Lower lobe of right lung (tissue), 2 donors: ENCODE results near the gene TPRN. TPM values are rescaled to one million over a fixed set of nuclear protein-coding genes. Genes with fewer than 3 reads are reported as not detected.

Source experiments
- ATAC-seq, 2 donors: fragments of 200-7000 bp; cut with Tn5 transposase; one replicate each; pipeline ENCODE4 v1.9.1; 2020 to 2022; ENCODE audit warnings: mild to moderate bottlenecking in 2 of 2, moderate library complexity in 2 of 2
- DNase-seq: peaks from one replicate; pipeline ENCODE4 v3.0.0-alpha.2; 2020
- H3K27ac ChIP-seq: fragments of 200-600 bp; one replicate; pipeline ENCODE4 v1.8.0; 2022
- H3K27me3 ChIP-seq: fragments of 200-600 bp; one replicate; pipeline ENCODE4 v1.8.0; 2022; ENCODE audit warnings: low read depth
- H3K36me3 ChIP-seq: fragments of 200-600 bp; one replicate; pipeline ENCODE4 v1.8.0; 2022; ENCODE audit warnings: mild to moderate bottlenecking
- H3K4me1 ChIP-seq: fragments of 200-600 bp; one replicate; pipeline ENCODE4 v1.8.0; 2022
- H3K4me3 ChIP-seq: fragments of 200-600 bp; one replicate; pipeline ENCODE4 v1.8.0; 2022; ENCODE audit warnings: mild to moderate bottlenecking
- H3K9me3 ChIP-seq: fragments of 200-600 bp; one replicate; pipeline ENCODE4 v1.8.0; 2022
- CTCF ChIP-seq: fragments of 200-600 bp; IDR thresholded peaks from one replicate; pipeline ENCODE4 v1.8.0; 2022; ENCODE audit warnings: antibody characterized with exemption, mild to moderate bottlenecking
- intact Hi-C: fragments of 100-400 bp; cut with DNase I; formaldehyde crosslinking; loops from one replicate; pipeline ENCODE4 v1.11.0; 2022
- total RNA-seq: library from RNA; stranded (reverse); fragmentation: NEBNext Ultra II Directional; extraction: Animal tissue kit (Norgen Biotek cat#: 25700); gene quantifications from one replicate; pipeline ENCODE4 v1.2.1, GENCODE V29; 2021
- donor health status: DM: no; HTN: yes; CAD: no; lungs with severe emphysema.

TPRN gene
- total RNA-seq, 1 donor from 2014 or later = 17.8 TPM

DNA sequence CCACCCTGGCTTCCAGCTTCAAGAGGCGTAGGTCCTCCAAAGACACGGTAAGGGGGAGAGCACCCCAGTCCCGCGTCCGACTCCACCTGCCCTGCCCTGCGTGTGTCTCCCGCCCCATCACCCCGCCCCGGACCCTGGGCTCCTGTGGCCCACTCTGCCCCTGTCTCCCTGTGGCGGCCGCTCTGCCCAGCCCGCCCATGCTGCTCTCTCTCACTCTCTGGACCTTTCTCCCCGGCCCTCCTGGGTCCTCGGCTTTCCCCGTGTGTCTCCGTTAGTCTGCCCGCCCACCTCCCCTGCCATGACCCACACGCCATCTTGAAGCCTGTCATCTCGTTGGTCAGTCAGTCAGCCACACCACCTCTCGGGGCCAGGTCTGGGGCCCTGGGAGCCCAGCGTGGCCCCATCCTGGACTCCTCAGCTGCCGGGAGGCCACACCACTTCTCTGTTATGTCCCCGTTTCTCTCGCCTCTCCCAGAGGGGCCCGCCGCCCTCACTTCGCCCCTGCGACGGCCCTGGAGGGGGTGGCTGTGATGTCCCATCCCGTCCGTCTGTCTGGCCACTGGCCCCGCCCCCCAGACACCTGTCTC is 35.2 kb downstream of the TPRN start:
- intact Hi-C loops = no loop called here
- DNase-seq = no peak
- no peak for TF ChIP-seq CTCF
- H3K4me1 ChIP-seq = peaks cover 43% of the 10 kb centered on the region
- peaks cover 99% of the 10 kb centered on the region for H3K27me3 ChIP-seq
- H3K27ac ChIP-seq = no peak overlapping the region
- H3K9me3 ChIP-seq = no peaks in the 10 kb centered on the region
- H3K36me3 ChIP-seq = no peaks in the 10 kb centered on the region
- ATAC-seq = no peak
- no peak overlapping the region for H3K4me3 ChIP-seq

- no peak for TF ChIP-seq CTCF
- no peak for ATAC-seq
- Histone ChIP-seq H3K4me3 (no peak overlapping the region), H3K27me3 (peaks cover 99% of the 10 kb centered on the region), H3K36me3 (no peaks in the 10 kb centered on the region), H3K9me3 (no peaks in the 10 kb centered on the region), H3K27ac (no peak overlapping the region), H3K4me1 (peaks cover 38% of the 10 kb centered on the region)
- no peak for DNase-seq
- intact Hi-C loops = no loop called here
Observed at GRCh38 chr9:137164370-137165249, 35.9 kb downstream of the TPRN start.

DNA sequence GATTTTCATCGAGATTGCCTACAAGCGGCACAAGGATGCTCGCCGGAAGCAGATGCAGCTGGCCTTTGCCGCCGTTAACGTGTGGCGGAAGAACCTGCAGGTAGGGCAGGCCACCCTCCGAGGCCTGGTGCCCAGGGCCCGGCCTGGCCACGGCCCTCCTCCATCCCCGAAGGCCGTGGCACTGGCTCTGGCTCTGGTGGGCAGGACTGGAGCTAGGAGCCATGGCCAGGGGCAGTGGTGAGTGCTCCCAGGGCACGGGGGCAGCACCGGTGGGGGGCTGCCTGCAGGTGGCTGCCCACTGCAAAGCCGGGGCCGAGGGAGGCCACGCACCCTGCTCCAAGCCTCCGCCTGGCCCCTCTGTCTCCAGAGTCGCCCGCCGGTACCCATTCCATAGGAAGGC is 36.7 kb downstream of the TPRN start:
- Histone ChIP-seq H3K4me3 (no peak overlapping the region), H3K27me3 (peaks cover 99% of the 10 kb centered on the region), H3K9me3 (no peaks in the 10 kb centered on the region), H3K4me1 (peaks cover 30% of the 10 kb centered on the region), H3K36me3 (no peaks in the 10 kb centered on the region), H3K27ac (no peak overlapping the region)
- DNase-seq = no peak
- intact Hi-C loops = no loop called here
- no peak for TF ChIP-seq CTCF
- no peak for ATAC-seq

- no peak for TF ChIP-seq CTCF
- peak; percentile 11 to 41 for ATAC-seq
- intact Hi-C loops = no loop called here
Observed at GRCh38 chr9:137163365-137163715, 37.2 kb downstream of the TPRN start.

GRCh38 chr9:137162505-137163364 is 37.8 kb downstream of the TPRN start:
- ATAC-seq (peak; percentile 34 to 76), DNase-seq (no peak)
- no peaks in the 10 kb centered on the region for H3K9me3 ChIP-seq
- peak; percentile 14 for TF ChIP-seq CTCF
- H3K27ac ChIP-seq = no peak overlapping the region
- peaks cover 22% of the 10 kb centered on the region for H3K4me1 ChIP-seq
- H3K4me3 ChIP-seq = peak overlapping the region; percentile 43
- intact Hi-C loops = no loop called here
- H3K27me3 ChIP-seq = peaks cover 99% of the 10 kb centered on the region
- no peaks in the 10 kb centered on the region for H3K36me3 ChIP-seq

More at GRCh38 chr9:137163365-137163715, 37.2 kb downstream of the TPRN start:
- DNase-seq = no peak
- Histone ChIP-seq H3K4me1 (peaks cover 28% of the 10 kb centered on the region), H3K27ac (no peak overlapping the region), H3K9me3 (no peaks in the 10 kb centered on the region), H3K27me3 (peaks cover 99% of the 10 kb centered on the region), H3K4me3 (peak overlapping the region; percentile 43), H3K36me3 (no peaks in the 10 kb centered on the region)
